Tibial nerve (tissue), 4 donors: ENCODE results near the gene TTN. TPM values are rescaled to one million over a fixed set of nuclear protein-coding genes. Genes with fewer than 3 reads are reported as not detected.

Experiments used
- DNase-seq, 2 donors: peaks; one replicate each; pipeline ENCODE4 v3.0.0-alpha.2; 2019; ENCODE audit warnings: low spot score in 2 of 2
- H3K27ac ChIP-seq, 4 donors: fragments of 200-600 bp; sonication (generic) in 3 of 4; one replicate each; pipeline ENCODE4 v1.5.1; 2017 to 2019; ENCODE audit warnings: mild to moderate bottlenecking in 1 of 4
- H3K27me3 ChIP-seq, 2 donors: fragments of 200-600 bp; sonication (generic) in 1 of 2; one replicate each; pipeline versions ENCODE4 v1.5.1 to v1.6.0; 2017 to 2019
- H3K36me3 ChIP-seq, 3 donors: fragments of 200-600 bp; sonication (generic); one replicate each; pipeline ENCODE4 v1.5.1; 2018 to 2019
- H3K4me1 ChIP-seq, 4 donors: fragments of 200-600 bp; sonication (generic) in 3 of 4; one replicate each; pipeline ENCODE4 v1.5.1; 2017 to 2019
- H3K4me3 ChIP-seq, 4 donors: fragments of 200-600 bp; sonication (generic) in 3 of 4; one replicate each; pipeline ENCODE4 v1.5.1; 2017 to 2019; ENCODE audit warnings: mild to moderate bottlenecking in 1 of 4, moderate library complexity in 1 of 4
- H3K9me3 ChIP-seq, 4 donors: fragments of 200-600 bp; sonication (generic) in 3 of 4; one replicate each; pipeline ENCODE4 v1.5.1; 2017 to 2019
- CTCF ChIP-seq, 5 experiments: fragments of 200-600 bp in 3 of 5; fragments of 450-650 bp in 2 of 5; sonication (generic) in 3 of 5; IDR thresholded peaks; one replicate each; pipeline ENCODE4 v1.5.1; 2016 to 2019; ENCODE audit warnings: antibody characterized with exemption in 5 of 5, mild to moderate bottlenecking in 3 of 5, moderate library complexity in 2 of 5
- EP300 ChIP-seq, 2 donors: sonication (generic); formaldehyde crosslinking; IDR thresholded peaks; one replicate each; pipeline ENCODE4 v1.6.1; 2017; ENCODE audit warnings: antibody characterized with exemption in 2 of 2, mild to moderate bottlenecking in 1 of 2
- POLR2A ChIP-seq, 2 donors: fragments of 450-650 bp; IDR thresholded peaks; one replicate each; pipeline ENCODE4 v1.6.1; 2017; ENCODE audit warnings: antibody characterized with exemption in 2 of 2, mild to moderate bottlenecking in 2 of 2, moderate library complexity in 2 of 2
- WGBS, 2 donors: methylation state at CpG; one replicate each; pipeline ENCODE4 v1.1.5; 2018; 5-methylcytosine and 5-hydroxymethylcytosine counted together
- total RNA-seq, 4 donors: library from RNA; depleted of rRNA; stranded (reverse); fragments of >200 nt; gene quantifications; one replicate each; pipeline ENCODE4 v1.1.0, GENCODE V29; 2016

TTN gene
- total RNA-seq, 4 donors from 2014 or later, result 4.7 to 15.5 (median 9.2) TPM

- Histone ChIP-seq H3K36me3 (peaks cover 0 to 4% (median 0%) of the 10 kb centered on the region in 3 donors), H3K9me3 (no peaks in the 10 kb centered on the region), H3K27ac (no peak overlapping the region), H3K4me3 (no peak overlapping the region), H3K27me3 (no peaks in the 10 kb centered on the region), H3K4me1 (no peaks in the 10 kb centered on the region)
- WGBS, 2 donors, result 66 to 71% methylated on average over 3 of the region's 3 CpGs
- no peak for DNase-seq
- TF ChIP-seq EP300 (IDR thresholded peaks at IDR 0.05) (no peak), POLR2A (IDR thresholded peaks at IDR 0.05) (no peak), CTCF (IDR thresholded peaks at IDR 0.05) (no peak)
These were observed 174.5 kb downstream of the TTN start for GRCh38 chr2:178632729-178633128.

- Histone ChIP-seq H3K4me3 (no peak overlapping the region), H3K9me3 (no peaks in the 10 kb centered on the region), H3K36me3 (no peaks in the 10 kb centered on the region), H3K4me1 (no peaks in the 10 kb centered on the region), H3K27me3 (no peaks in the 10 kb centered on the region), H3K27ac (no peak overlapping the region)
- no peak for DNase-seq
- WGBS, 2 donors, result 91 to 94% methylated on average over 5 of the region's 5 CpGs
- TF ChIP-seq EP300 (IDR thresholded peaks at IDR 0.05), result no peak
- TF ChIP-seq CTCF (IDR thresholded peaks at IDR 0.05), result no peak
- no peak for TF ChIP-seq POLR2A (IDR thresholded peaks at IDR 0.05)
These were observed 176.6 kb downstream of the TTN start for GRCh38 chr2:178630581-178630980.

- Histone ChIP-seq H3K4me1 (no peaks in the 10 kb centered on the region), H3K27me3 (no peaks in the 10 kb centered on the region), H3K27ac (no peak overlapping the region), H3K9me3 (no peaks in the 10 kb centered on the region), H3K36me3 (no peaks in the 10 kb centered on the region), H3K4me3 (no peak overlapping the region)
- TF ChIP-seq EP300 (IDR thresholded peaks at IDR 0.05), result no peak
- TF ChIP-seq POLR2A (IDR thresholded peaks at IDR 0.05), result no peak
- TF ChIP-seq CTCF (IDR thresholded peaks at IDR 0.05), result no peak
- DNase-seq, result no peak
- WGBS, 2 donors, result 83 to 90% methylated on average over 11 of the region's 11 CpGs
These were observed 177.8 kb downstream of the TTN start for GRCh38 chr2:178629463-178629862.

- no peak overlapping the region for H3K27ac ChIP-seq
- H3K4me3 ChIP-seq, result no peak overlapping the region
- no peaks in the 10 kb centered on the region for H3K4me1 ChIP-seq
- H3K9me3 ChIP-seq, result no peaks in the 10 kb centered on the region
- no peak for DNase-seq
- no peaks in the 10 kb centered on the region for H3K27me3 ChIP-seq
- WGBS, 2 donors, result 69 to 73% methylated on average over 4 of the region's 4 CpGs
- TF ChIP-seq POLR2A (IDR thresholded peaks at IDR 0.05) (no peak), CTCF (IDR thresholded peaks at IDR 0.05) (no peak), EP300 (IDR thresholded peaks at IDR 0.05) (no peak)
- H3K36me3 ChIP-seq, result no peaks in the 10 kb centered on the region
These were observed 178.6 kb downstream of the TTN start for GRCh38 chr2:178628605-178629004.

GRCh38 chr2:178627401-178627800 is 179.8 kb downstream of the TTN start:
- no peaks in the 10 kb centered on the region for H3K27me3 ChIP-seq
- 63 to 66% methylated on average over 1 of the region's 1 CpG for WGBS, 2 donors
- no peak for TF ChIP-seq CTCF (IDR thresholded peaks at IDR 0.05)
- no peak for TF ChIP-seq EP300 (IDR thresholded peaks at IDR 0.05)
- no peak for TF ChIP-seq POLR2A (IDR thresholded peaks at IDR 0.05)
- no peaks in the 10 kb centered on the region for H3K9me3 ChIP-seq
- no peak for DNase-seq
- H3K36me3 ChIP-seq, result no peaks in the 10 kb centered on the region
- no peaks in the 10 kb centered on the region for H3K4me1 ChIP-seq
- no peak overlapping the region for H3K27ac ChIP-seq
- H3K4me3 ChIP-seq, result no peak overlapping the region
